HUDEP-2 (cell line): ENCODE data around the gene ZNF689.

Experiments used
- DNase-seq, 76 experiments: peaks; one replicate each; lab custom pipeline; 2025; ENCODE audit not compliant: unreplicated experiment in 76 of 76; lab: John Stamatoyannopoulos, UW

The ZNF689 gene

GRCh38 chr16:30567160-30567990 is 42.8 kb downstream of the ZNF689 start:
- DNase-seq: no peak

GRCh38 chr16:30566531-30566930 is 43.7 kb downstream of the ZNF689 start:
- no peak for DNase-seq

- no peak for DNase-seq
Measured at GRCh38 chr16:30565984-30566383, 44.2 kb downstream of the ZNF689 start.

GRCh38 chr16:30565526-30565925 is 44.7 kb downstream of the ZNF689 start:
- DNase-seq: no peak

GRCh38 chr16:30562021-30562420 is 48.2 kb downstream of the ZNF689 start:
- DNase-seq: no peak

- no peak for DNase-seq
Measured at GRCh38 chr16:30561089-30561816, 48.9 kb downstream of the ZNF689 start.

- DNase-seq: peak in 1 of 76 experiments; percentile 20
Measured at GRCh38 chr16:30559690-30560089, 50.5 kb downstream of the ZNF689 start.

GRCh38 chr16:30558789-30559377 is 51.3 kb downstream of the ZNF689 start:
- DNase-seq: no peak

- DNase-seq: peak in 74 of 76 experiments; percentile 66 to 99 (median 96)
Measured at GRCh38 chr16:30557957-30558788, 52.0 kb downstream of the ZNF689 start, which contains the start of gene ZNF764. ZNF764 (minus strand) TSS chr16:30558374; CDS start chr16:30558182, 192 bp downstream.

GRCh38 chr16:30557707-30557956 is 52.6 kb downstream of the ZNF689 start:
- peak in 3 of 76 experiments; percentile 35 to 47 (median 46) for DNase-seq

- no peak for DNase-seq
Measured at GRCh38 chr16:30556125-30556473, 54.1 kb downstream of the ZNF689 start.

GRCh38 chr16:30555315-30556124 is 54.7 kb downstream of the ZNF689 start:
- no peak for DNase-seq

- DNase-seq: no peak
Measured at GRCh38 chr16:30554557-30555314, 55.5 kb downstream of the ZNF689 start.

- DNase-seq: no peak
Measured at GRCh38 chr16:30553393-30553899, 56.7 kb downstream of the ZNF689 start.

- no peak for DNase-seq
Measured at GRCh38 chr16:30552956-30553355, 57.2 kb downstream of the ZNF689 start.
